Measurements from ENCODE around the gene ILKAP.

Gene ILKAP

GRCh38 chr2:238159071-238159539, 44.4 kb downstream of the ILKAP start:
- no peak for DNase-seq (ENCODE audit: low spot score)
- TF ChIP-seq CTCF (IDR thresholded peaks at IDR 0.05) = no peak
- H3K4me3 ChIP-seq = peak overlapping the region; percentile 65
- no peak overlapping the region for H3K27ac ChIP-seq

GRCh38 chr2:238158509-238159070, 44.9 kb downstream of the ILKAP start, which contains the start of gene ERFE:
ERFE (plus strand) TSS chr2:238158970; CDS start chr2:238159008, 38 bp downstream.
- Histone ChIP-seq H3K27ac (no peak within 1 kb of the TSS), H3K4me3 (peak within 1 kb of the TSS; percentile 65)
- DNase-seq (ENCODE audit: low spot score) = no peak
- peak; percentile 46 for TF ChIP-seq CTCF (IDR thresholded peaks at IDR 0.05)

- H3K4me3 ChIP-seq = no peak overlapping the region
- no peak for DNase-seq (ENCODE audit: low spot score)
- no peak for TF ChIP-seq CTCF (IDR thresholded peaks at IDR 0.05)
- no peak overlapping the region for H3K27ac ChIP-seq
Observed at GRCh38 chr2:238158018-238158508, 45.4 kb downstream of the ILKAP start.

- DNase-seq (ENCODE audit: low spot score) = no peak
- Histone ChIP-seq H3K4me3 (no peak overlapping the region), H3K27ac (no peak overlapping the region)
- no peak for TF ChIP-seq CTCF (IDR thresholded peaks at IDR 0.05)
Observed at GRCh38 chr2:238157506-238158017, 45.9 kb downstream of the ILKAP start.

- Histone ChIP-seq H3K4me3 (no peak overlapping the region), H3K27ac (peak overlapping the region in 1 of 2 donors; percentile 24)
- TF ChIP-seq CTCF (IDR thresholded peaks at IDR 0.05) = no peak
- no peak for DNase-seq (ENCODE audit: low spot score)
Observed at GRCh38 chr2:238155761-238156694, 47.5 kb downstream of the ILKAP start.

GRCh38 chr2:238155051-238155760, 48.3 kb downstream of the ILKAP start:
- DNase-seq (ENCODE audit: low spot score) = no peak
- no peak for TF ChIP-seq CTCF (IDR thresholded peaks at IDR 0.05)
- Histone ChIP-seq H3K27ac (peak overlapping the region in 1 of 2 donors; percentile 24), H3K4me3 (no peak overlapping the region)

Data from coronary artery (tissue), 2 donors.